HG02884 (cell line): Measurements from ENCODE around the gene CADPS2.
"Not testable (repeated sequence)": the region's sequence is repeated elsewhere in the genome, so short reads cannot be mapped to it uniquely, and the experiment has no call there.

ENCODE experiments used
- ATAC-seq: cut with Tn5 transposase; IDR thresholded peaks from one replicate; pipeline ENCODE4 v1.9.1; 2021; ENCODE audit warnings: mild to moderate bottlenecking, moderate library complexity; ENCODE audit not compliant: unreplicated experiment

The CADPS2 gene

DNA sequence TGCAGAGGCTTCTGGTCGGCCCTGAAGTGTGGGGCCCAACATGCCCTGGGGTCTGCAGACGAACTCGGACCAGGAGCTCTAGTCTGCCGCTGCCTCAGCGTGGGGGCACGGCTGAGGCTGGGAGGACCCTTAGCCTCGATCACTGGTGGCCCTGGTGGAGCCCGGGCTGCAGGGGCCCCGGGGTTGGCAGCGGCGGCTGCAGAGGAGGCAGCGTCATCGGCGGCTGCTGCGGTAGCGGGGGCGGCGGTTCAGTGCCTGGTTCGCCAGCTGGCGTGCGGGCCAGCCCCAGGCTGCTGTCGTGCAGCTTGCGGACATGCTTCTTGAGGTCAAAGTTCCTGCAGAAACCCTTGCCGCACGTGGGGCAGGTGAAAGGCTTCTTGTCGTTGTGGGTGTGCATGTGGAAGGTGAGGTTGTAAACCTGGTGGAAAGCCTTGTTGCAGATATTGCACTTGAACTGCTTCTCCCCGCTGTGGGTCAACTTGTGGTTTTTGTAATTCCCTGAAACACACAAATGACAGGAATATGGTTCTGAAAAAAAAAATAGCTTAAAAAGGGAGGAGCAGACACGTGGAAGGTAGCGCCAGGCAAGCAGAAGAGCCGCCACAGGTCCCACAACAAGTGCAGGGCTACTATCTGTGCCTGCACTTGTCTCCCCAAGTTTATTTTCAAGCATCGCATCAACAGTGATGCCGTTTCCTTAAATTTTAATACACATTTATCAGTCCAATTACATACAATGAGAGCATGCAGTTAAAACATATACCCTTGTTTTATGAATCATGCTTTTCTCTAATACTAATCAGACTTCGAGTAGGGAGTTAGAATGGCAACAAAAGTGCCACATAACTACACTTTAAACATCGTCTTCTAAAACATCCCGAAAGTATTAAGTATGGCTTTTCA, 584.2 kb downstream of the CADPS2 start:
- no peak for ATAC-seq

DNA sequence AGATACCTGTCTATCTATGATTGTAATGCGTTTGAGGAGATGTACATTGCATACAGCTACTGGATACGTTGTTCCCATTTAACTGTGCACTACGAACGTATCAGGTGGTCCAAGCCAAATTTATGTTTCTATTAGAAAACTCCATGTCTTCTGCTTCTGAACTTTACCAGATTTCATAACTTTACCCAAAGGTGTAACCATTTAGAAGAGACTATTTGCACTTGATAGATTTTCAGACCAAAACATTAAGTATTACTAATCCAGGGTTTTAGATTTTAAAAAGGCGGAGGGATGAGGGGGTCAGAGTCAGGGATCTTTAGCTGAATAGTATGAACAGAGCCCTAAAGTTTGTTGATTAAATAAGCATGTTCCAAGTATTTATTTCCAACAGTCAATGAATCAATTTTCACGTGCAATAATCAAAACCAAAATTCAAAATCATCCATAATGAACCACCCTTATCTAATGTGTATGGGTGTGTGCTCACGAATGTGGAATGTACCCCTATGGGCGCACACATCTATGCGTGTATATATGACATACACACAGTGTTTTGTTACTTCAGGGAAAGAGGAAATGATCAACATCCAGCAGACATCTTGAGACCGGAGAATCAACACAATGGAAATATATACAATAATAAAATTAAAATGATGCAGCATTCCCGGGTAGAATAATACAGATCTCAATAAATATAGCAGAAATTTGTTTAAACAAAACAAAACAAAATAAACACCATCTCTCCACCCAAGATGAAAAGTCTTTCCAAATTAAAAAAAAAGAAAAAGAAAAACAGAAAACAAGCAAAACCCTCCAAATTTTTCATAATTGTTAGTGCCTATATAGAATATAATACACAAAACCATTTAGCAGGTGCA, 585.1 kb downstream of the CADPS2 start:
- ATAC-seq, result no peak

DNA sequence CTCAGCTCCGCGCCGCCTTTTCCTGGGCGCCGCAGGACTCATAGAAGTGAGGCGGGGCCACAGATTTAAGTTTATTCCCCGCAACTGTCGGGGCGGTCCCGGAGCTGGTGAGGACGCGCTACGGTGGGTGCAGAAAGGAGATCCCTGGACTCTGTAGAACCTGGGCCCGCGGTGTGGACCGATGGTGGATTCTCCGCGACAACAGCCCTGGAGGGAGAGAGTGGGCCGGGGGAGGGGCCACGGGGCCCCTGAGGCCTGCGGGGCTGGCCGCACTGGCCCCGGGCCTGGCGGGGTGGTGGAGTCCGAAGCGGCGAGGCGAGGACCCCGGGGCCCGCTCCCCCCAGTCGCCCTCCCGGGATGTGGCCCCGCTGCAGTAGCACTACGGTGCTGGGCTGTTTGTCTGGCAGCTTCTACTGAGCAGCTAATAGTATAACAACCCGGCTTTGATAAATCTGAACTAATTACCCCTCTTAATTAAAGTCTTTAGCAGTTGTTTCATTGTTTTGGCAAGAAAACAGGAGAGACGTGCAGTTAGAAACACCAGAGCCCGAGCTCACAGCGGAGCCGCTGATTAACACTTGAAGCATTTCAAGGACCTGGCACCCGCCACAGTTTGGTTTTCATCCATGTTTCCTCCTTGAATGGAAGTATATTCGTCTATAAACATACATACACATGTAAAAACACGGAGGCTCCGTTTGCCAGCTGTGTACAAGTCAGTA, 585.9 kb downstream of the CADPS2 start:
- ATAC-seq, result no peak

DNA sequence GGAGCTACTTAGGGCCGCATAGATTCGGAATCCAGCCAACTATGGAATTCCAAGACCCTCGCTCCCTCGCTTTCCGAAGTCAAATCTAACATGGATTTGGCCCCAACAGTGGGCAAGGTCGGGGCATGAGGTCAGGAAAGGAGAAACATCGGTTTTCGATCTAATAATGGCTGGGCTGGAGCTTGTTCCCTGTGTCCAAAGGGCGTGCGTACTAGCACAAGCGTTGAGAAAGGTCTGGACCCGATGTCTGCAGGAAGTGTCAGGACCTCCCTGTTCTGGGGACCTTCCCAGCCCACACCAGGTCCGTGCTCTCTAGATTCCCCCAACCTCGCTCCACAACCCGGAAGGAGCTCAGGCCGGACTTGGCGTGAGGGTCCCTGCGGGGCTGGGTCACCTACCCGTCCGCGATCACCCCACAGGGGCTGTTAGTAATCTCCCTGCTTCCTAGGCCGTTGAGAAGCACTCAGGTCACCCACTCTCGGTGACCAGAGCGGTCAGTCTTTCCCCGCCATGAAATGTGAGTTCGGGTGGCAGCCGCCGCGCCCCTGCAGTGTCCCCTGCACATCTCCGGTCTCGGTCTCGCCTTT, 586.5 kb downstream of the CADPS2 start:
- ATAC-seq, result no peak

DNA sequence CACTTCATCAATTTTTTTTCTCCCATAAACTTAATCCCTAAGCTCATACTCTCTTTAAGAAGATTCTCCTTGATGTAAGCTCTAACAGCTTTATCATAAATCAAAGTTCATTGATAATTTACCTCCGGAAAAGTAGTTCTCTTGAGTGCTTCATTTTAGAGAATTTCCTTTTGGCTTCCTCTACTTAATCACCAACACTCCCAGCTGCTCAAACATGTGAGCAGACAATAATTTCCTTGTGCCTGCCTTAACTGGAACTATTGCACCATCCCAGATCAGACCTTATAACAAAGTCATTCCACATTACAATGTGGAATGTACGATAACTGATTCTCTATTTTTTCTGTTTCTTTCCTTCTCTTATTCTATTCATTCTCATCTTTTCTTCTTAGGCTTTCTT, 587.6 kb downstream of the CADPS2 start:
- no peak for ATAC-seq

DNA sequence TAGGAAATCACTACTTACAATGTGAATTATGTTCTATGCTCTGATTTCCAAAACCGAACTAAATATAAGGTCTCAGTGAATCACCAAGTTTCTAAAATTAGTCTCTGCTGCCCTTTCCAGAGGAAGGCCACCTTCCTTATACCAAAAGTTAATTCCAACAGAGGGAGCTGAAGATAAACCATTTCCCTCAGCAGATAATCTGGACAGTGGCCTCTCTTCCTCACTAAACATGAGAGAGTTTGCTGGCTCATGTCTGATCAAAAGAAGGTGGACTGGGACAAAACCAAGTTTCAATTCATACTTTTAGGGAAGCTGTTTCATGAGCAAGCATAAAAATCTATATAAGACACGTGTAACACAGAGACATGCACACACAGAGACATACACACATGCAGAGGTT, 588.1 kb downstream of the CADPS2 start:
- ATAC-seq, result no peak

DNA sequence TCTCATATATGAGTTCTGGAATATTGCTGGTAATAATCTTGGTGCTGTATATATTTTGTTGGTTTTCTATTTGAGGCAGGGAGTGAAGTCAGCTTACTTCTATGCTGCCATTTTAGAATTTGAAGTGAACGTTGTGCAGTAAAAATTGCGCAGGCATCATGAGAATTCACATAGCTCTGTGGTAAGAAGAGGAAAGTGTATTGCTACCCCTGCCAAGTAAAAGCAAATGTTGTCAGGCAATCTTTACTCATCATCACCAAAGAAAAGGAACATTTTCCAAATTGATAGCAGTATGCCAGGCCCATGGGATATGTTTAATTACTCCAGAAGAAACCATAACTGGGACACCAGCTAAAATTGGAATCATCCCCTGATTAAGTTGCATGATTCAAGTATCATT, 595.1 kb downstream of the CADPS2 start:
- no peak for ATAC-seq

DNA sequence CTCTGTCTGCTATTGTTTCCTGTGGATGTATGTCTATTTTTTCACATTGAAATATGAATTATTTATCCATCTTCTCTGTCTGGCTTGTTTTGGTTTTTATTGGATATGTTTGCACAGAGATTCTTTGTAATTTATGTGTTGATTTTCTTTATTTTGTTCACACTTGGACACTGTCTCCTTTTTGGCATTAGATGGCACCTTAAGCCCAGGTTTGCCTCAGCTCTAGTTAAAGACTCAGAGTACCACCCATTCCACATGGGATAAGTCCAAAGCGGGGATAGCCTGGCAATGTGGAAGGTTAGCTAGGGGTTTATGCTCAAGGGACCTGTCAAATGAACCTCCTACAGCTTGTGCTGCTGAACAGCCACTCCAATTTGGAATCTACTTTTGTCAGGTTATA, 595.8 kb downstream of the CADPS2 start:
- ATAC-seq, result no peak

DNA sequence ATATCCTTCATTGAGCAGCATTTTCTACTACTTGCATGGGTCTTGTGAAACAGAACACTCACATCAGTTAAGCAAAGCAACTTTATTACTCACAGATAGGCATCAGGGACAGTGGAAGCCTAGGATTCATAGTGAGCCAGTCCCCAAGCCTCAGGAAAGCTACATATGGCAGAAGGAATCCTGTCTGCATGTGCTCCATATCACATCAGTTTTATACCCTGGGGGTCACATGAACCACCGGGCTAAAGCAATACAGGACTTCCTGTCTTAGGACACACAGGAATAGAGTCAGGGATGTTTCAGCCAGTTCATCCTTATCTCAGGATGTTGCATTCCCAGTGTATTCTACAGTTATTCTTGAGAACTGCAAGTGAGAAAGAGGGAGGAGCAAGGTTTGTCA, 596.8 kb downstream of the CADPS2 start:
- ATAC-seq, result no peak

DNA sequence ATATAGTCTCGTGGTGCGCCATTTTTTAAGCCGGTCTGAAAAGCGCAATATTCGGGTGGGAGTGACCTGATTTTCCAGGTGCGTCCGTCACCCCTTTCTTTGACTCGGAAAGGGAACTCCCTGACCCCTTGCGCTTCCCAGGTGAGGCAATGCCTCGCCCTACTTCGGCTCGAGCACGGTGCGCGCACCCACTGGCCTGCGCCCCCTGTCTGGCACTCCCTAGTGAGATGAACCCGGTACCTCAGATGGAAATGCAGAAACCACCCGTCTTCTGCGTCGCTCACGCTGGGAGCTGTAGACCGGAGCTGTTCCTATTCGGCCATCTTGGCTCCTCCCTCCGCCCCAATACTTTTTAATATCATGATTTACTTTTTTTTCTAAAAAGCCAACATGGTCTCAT, 601.7 kb downstream of the CADPS2 start:
- ATAC-seq, result not testable (repeated sequence)

DNA sequence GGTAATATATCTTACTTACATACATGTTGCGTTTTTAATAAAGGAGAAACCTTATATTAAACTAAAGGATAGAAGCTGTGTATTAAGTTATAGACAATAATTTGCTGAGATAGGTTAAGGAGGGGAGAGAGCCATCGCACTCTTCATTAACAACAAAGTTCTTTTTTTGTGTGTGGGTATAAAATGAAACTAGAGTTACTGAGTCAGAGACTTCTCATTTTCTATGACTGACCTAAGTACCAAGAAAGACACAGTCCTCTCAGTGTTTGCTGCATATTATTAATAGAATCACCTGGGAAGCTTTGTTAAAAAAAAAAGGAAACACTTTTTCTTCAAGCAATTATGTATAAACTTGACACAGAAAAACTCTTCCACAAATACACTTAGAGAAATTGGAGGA, 613.1 kb downstream of the CADPS2 start:
- no peak for ATAC-seq

DNA sequence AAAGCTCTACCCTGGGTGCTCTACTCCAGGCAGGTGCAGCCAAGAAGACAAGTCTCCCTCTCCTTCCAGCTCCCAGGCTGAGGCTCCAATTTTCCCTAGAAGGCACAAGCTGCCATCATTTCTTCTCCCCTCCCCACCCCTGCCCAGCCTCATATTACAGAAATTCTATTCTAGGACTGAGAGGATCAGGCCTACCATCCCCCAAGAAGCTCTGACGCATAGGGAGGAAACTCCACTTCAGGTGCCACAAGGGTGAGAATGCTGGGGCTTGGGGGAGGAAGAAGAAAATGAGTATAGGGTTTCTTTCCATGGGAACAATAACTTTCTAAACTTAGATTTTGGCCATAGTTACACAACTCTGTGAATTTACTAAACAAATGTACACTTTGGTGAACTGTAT, 617.0 kb downstream of the CADPS2 start:
- ATAC-seq, result no peak
